Muscle layer of colon (tissue), 2 donors: ENCODE measurements around the gene CYP4F2.
"Not testable (repeated sequence)": the region's sequence is repeated elsewhere in the genome, so short reads cannot be mapped to it uniquely, and the experiment has no call there.

Experiments
- H3K27ac ChIP-seq: one replicate; pipeline ENCODE4 v1.7.0; 2013; ENCODE audit warnings: low read depth, mild to moderate bottlenecking, low read length, moderate library complexity
- H3K27me3 ChIP-seq, 2 donors: one replicate each; pipeline ENCODE4 v1.7.0; 2013; ENCODE audit warnings: low read length in 2 of 2, mild to moderate bottlenecking in 2 of 2; ENCODE audit not compliant: insufficient read depth in 2 of 2, control insufficient read depth in 1 of 2
- H3K36me3 ChIP-seq: one replicate; pipeline ENCODE4 v1.7.0; 2013; ENCODE audit warnings: mild to moderate bottlenecking, low read length; ENCODE audit not compliant: insufficient read depth
- H3K4me1 ChIP-seq: one replicate; pipeline ENCODE4 v1.7.0; 2013; ENCODE audit warnings: mild to moderate bottlenecking, low read length; ENCODE audit not compliant: insufficient read depth
- H3K4me3 ChIP-seq, 2 donors: one replicate each; pipeline ENCODE4 v1.7.0; 2013; ENCODE audit warnings: low read length in 2 of 2, low read depth in 1 of 2, mild to moderate bottlenecking in 1 of 2, moderate library complexity in 1 of 2
- H3K9ac ChIP-seq: one replicate; pipeline ENCODE4 v1.7.0; 2013; ENCODE audit warnings: low read length
- H3K9me3 ChIP-seq: one replicate; pipeline ENCODE4 v1.7.0; 2013; ENCODE audit warnings: mild to moderate bottlenecking, low read length
- donor health status: abdominal sarcoma.
- donor health status: Adenocarcinoma of cecum.

Gene CYP4F2

DNA sequence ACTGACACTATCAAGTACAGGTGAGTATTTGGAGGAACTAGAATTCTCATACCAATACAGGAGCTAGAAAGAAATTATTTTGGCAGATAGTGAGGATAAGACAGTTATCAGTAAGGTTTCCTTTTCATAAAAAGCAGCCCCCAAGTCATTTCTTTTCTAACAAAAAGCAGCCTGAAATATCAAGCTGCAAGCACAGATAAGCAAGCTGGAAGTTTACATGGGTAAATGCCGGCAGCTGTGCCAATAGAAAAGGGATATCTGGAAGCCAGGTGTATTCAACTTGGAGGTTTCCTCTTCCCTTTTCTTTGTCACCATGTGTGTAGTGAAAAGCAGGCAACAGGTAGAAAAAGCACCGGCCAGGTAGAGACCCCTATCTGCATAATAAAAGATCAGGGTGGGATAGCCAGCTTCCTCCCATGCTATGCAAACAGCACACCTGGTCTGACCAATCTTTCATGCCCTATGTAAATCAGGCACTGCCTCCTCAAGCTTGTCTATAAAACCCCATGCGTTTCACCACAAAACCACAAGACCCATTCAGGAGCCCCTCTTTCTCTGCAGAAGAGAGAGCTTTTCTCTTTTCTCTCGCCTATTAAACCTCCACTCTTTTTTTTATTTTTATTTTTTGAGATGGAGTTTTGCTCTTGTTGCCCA is 22.9 kb downstream of the CYP4F2 start:
- peaks cover 0 to 6% of the 10 kb centered on the region in 2 donors for H3K27me3 ChIP-seq
- no peak overlapping the region for H3K27ac ChIP-seq

DNA sequence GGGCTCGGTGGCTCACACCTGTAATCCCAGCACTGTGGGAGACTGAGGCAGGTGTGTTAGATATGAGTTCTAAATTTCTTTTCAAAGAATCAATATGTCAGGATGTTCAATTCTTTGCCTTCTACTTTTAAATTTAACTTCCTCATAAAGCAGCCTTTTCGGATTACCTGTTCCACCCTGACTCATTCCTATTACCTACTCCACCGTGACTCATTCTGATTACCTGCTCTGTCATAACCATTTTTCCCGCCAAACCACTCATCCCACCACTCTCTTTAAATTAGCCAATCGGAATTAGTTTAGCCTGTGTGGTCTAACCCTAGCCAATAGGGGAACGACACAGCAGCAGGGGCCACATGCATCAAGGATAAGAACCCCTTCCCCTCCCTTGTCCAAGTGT is 24.1 kb downstream of the CYP4F2 start:
- H3K27me3 ChIP-seq, H3K9me3 ChIP-seq, H3K4me3 ChIP-seq, H3K9ac ChIP-seq, H3K4me1 ChIP-seq, H3K27ac ChIP-seq, H3K36me3 ChIP-seq: not testable (repeated sequence)

More for the DNA sequence above, 22.9 kb downstream of the CYP4F2 start:
- no peak overlapping the region for H3K4me3 ChIP-seq
- no peaks in the 10 kb centered on the region for H3K36me3 ChIP-seq
- no peaks in the 10 kb centered on the region for H3K9me3 ChIP-seq
- no peaks in the 10 kb centered on the region for H3K4me1 ChIP-seq
- H3K9ac ChIP-seq: no peak overlapping the region

DNA sequence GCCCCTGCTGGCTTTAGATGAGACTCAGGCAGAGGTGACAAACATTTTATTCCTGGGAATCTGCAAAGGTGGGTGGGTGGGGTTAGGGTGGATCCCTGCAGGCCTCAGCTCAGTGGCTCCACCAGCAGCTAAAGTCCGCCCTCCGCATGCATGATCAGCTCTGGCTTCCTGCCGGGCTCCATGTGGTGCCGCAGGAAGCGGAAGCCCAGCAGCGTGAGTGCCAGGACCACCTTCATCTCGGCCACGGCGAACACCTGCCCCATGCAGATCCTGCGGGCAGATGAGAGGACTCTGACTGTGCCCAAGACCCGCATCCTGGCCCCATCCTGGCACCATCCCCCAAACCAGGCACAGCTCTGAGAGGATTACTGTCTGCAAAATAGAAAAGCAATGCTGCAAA is 26.3 kb downstream of the CYP4F2 start:
- H3K9ac ChIP-seq: no peak overlapping the region
- no peaks in the 10 kb centered on the region for H3K9me3 ChIP-seq
- H3K36me3 ChIP-seq: no peaks in the 10 kb centered on the region
- peaks cover 0 to 6% of the 10 kb centered on the region in 2 donors for H3K27me3 ChIP-seq
- H3K4me1 ChIP-seq: no peaks in the 10 kb centered on the region
- H3K4me3 ChIP-seq: no peak overlapping the region
- H3K27ac ChIP-seq: no peak overlapping the region

DNA sequence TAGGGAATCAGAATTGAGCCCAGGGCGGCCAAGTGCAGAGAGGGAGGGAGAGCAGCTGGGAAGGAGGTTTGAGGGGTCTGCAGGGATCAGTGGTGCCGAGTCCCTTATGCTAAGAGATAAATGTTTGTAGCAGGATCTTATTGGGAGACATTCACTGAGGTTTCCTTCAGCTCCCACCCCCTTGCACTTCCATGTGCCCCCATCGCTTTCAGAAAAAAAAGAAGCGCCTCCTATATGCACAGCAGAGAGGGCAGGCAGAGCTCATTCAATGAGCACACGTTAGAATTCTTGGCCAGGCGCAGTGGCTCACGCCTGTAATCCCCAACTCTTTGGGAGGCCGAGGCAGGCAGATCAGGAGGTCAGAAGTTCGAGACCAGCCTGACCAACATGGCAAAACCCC is 28.0 kb downstream of the CYP4F2 start:
- no peak overlapping the region for H3K4me3 ChIP-seq
- no peak overlapping the region for H3K9ac ChIP-seq
- H3K9me3 ChIP-seq: no peaks in the 10 kb centered on the region
- no peaks in the 10 kb centered on the region for H3K4me1 ChIP-seq
- peaks cover 0 to 6% of the 10 kb centered on the region in 2 donors for H3K27me3 ChIP-seq
- H3K27ac ChIP-seq: no peak overlapping the region
- no peaks in the 10 kb centered on the region for H3K36me3 ChIP-seq

DNA sequence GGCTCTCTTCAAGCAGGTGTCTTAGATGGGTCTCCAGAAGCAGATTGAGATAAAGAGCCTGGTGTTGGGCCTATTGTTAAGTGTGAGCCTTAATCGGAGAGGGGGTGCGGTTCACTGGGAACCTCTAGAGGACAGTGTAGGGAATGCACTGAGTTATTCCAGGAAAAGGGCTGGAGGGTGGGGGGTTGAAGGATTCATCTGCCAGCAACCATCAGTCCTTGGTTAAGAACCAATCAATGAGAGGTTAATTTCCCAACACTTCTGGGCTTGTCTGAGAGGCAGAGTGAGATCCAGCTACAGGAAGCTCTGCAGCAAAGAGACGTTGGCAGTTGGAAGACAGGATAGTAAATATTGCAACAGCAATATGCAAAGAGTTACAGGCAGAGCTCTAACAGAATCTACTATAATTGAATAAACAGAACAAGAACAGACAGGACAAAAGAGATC is 28.7 kb downstream of the CYP4F2 start:
- no peak overlapping the region for H3K9ac ChIP-seq
- H3K9me3 ChIP-seq: no peaks in the 10 kb centered on the region
- no peak overlapping the region for H3K27ac ChIP-seq
- H3K27me3 ChIP-seq: peaks cover 0 to 6% of the 10 kb centered on the region in 2 donors
- no peaks in the 10 kb centered on the region for H3K4me1 ChIP-seq
- no peak overlapping the region for H3K4me3 ChIP-seq
- no peaks in the 10 kb centered on the region for H3K36me3 ChIP-seq

DNA sequence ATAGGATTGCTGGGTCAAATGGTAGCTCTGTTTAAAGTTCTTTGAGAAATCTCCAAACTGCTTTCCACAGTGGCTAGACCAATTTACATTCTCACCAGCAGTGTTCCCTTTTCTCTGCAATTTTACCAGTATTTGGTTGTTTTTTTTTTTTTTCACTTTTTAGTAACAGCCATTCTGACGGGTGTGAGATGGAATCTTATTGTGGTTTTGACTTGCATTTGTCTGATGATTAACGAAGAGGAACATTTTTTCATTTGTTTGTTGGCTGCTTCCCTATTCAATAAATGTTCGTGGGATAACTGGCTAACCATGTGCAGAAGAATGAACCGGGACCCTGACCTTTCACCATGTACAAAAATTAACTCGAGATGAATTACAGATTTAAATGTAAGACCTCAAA is 31.2 kb downstream of the CYP4F2 start:
- H3K9ac ChIP-seq: no peak overlapping the region
- no peaks in the 10 kb centered on the region for H3K9me3 ChIP-seq
- H3K27me3 ChIP-seq: peaks cover 0 to 12% of the 10 kb centered on the region in 2 donors
- H3K4me1 ChIP-seq: no peaks in the 10 kb centered on the region
- H3K4me3 ChIP-seq: no peak overlapping the region
- H3K27ac ChIP-seq: no peak overlapping the region
- no peaks in the 10 kb centered on the region for H3K36me3 ChIP-seq

DNA sequence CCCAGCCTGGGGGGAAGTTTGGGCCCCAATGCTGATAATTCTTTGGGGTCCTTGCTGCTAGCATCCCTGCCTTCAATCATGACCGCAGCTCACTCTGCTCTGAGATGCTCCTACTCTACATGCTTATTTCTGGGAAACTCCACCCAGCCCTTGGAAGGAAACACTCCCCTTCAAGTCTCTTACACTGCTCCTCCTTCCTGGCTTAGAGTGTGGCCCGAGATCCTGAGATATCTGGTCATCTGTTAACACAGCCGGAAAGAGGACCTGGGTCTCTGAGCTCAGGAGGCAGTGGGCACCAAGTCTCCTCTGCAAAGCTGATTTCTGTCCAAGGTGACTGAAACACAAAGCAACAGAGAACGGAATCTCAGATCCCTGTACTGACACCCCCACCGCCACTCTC is 33.0 kb downstream of the CYP4F2 start:
- Histone ChIP-seq H3K9me3 (no peaks in the 10 kb centered on the region), H3K27ac (no peak overlapping the region)

DNA sequence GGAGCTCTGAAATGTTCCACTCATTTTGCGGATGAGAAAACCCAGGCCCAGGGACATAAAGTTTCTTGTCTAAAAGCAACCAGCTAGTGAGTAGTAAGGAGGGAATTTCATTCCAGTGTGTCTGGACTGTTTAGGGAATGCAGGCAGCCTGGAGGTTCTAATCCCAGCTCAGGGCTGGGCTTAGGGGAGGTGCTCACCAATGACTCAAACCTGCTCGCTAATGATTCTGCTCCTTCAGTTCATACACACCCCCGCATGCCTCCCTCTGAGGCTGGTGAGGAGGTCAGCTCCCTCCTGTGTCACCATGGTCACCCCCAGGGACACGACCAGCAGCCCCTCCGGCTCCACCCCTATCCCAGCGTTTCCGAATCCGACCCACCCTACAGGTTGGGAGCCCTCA is 34.6 kb downstream of the CYP4F2 start:
- no peak overlapping the region for H3K4me3 ChIP-seq
- peaks cover 0 to 6% of the 10 kb centered on the region in 2 donors for H3K27me3 ChIP-seq
- no peaks in the 10 kb centered on the region for H3K36me3 ChIP-seq
- no peaks in the 10 kb centered on the region for H3K9me3 ChIP-seq
- H3K4me1 ChIP-seq: no peaks in the 10 kb centered on the region
- H3K9ac ChIP-seq: no peak overlapping the region
- H3K27ac ChIP-seq: no peak overlapping the region

More for the DNA sequence above, 33.0 kb downstream of the CYP4F2 start:
- no peaks in the 10 kb centered on the region for H3K4me1 ChIP-seq
- no peak overlapping the region for H3K4me3 ChIP-seq
- H3K36me3 ChIP-seq: no peaks in the 10 kb centered on the region
- peaks cover 0 to 6% of the 10 kb centered on the region in 2 donors for H3K27me3 ChIP-seq
- no peak overlapping the region for H3K9ac ChIP-seq

DNA sequence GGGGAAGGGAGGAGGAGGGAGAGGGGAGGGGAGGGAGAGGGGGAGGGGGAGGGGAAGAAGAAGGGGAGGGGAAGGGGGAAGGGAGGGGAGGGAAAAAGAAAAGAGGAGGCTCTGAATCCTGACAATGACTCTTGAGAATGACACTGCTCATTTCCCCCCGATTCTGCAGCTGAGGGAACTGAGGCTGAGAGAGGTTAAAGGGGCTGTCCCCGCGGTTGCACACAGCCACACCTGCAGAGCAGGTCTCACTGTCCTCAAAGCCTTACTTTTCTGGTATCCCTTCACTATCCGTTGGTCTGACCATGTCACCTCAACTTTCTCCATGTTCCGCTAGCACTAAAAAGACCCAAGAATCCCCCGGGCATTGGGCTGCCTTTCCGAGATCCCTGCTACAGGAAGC is 35.4 kb downstream of the CYP4F2 start:
- H3K4me3 ChIP-seq: no peak overlapping the region
- H3K36me3 ChIP-seq: no peaks in the 10 kb centered on the region
- H3K27ac ChIP-seq: no peak overlapping the region
- no peaks in the 10 kb centered on the region for H3K4me1 ChIP-seq
- peaks cover 0 to 6% of the 10 kb centered on the region in 2 donors for H3K27me3 ChIP-seq
- no peaks in the 10 kb centered on the region for H3K9me3 ChIP-seq
- H3K9ac ChIP-seq: no peak overlapping the region

DNA sequence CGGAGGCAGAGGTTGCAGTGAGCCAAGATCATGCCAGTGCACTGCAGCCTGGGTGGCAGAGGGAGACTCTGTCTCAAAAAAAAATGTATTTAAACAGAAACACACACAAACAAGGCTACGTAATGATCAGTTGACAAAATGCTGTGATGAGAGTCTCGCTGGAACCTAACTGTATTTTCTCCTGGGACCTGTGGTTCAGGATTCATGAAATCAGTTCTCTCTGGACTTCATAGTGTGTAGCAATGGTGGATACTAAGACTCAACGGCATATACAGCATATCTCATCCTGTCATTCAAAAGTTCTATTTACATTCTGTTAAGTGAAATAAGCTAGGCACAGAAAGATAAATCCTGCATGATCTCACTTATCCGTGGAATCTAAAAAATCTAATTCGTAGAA is 37.4 kb downstream of the CYP4F2 start:
- H3K27ac ChIP-seq: no peak overlapping the region
- peaks cover 0 to 6% of the 10 kb centered on the region in 2 donors for H3K27me3 ChIP-seq
- H3K9ac ChIP-seq: no peak overlapping the region
- no peaks in the 10 kb centered on the region for H3K4me1 ChIP-seq
- no peak overlapping the region for H3K4me3 ChIP-seq
- no peaks in the 10 kb centered on the region for H3K36me3 ChIP-seq
- H3K9me3 ChIP-seq: no peaks in the 10 kb centered on the region

DNA sequence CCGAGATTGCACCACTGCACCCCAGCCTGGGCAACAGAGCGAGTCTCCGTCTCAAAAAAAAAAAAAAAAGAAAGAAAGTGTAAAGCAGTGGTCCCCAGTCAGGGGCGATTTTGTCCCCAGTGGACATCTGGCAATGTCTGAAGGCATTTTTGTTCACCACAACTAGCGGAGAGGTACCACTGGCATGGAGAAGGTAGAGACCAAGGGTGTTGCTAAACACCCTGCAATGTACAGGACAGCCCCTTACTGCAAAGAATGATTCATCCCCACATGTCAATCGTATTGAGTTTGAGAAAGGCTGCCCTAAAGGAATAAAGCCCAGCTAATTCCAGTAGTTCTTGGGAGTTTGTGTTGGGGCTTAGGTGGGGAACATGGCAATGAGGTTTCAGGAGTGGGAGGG is 38.7 kb downstream of the CYP4F2 start:
- peaks cover 0 to 6% of the 10 kb centered on the region in 2 donors for H3K27me3 ChIP-seq
- no peak overlapping the region for H3K27ac ChIP-seq
- no peak overlapping the region for H3K9ac ChIP-seq
- H3K36me3 ChIP-seq: no peaks in the 10 kb centered on the region
- no peaks in the 10 kb centered on the region for H3K4me1 ChIP-seq
- H3K9me3 ChIP-seq: no peaks in the 10 kb centered on the region
- no peak overlapping the region for H3K4me3 ChIP-seq

DNA sequence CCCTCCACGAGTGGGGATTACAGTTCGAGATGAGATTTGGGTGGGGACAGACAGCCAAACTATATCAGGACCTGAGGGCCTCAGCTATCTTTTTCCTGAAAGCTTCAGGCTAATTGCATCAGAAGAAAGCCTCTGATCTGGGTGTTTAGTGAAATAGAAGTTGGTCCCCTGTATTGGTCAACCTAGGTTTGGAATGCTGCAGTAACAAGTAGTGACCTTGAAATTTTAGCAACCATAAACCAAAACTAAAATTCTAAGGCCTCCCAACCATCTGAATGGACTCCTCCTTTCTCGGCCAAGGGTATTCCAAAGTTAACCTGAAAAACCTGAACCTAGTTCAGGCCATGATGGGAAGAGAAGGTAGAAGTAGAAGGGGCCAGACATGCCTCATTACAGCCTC is 47.5 kb downstream of the CYP4F2 start:
- Histone ChIP-seq H3K27ac (no peak overlapping the region), H3K4me1 (no peaks in the 10 kb centered on the region), H3K27me3 (no peaks in the 10 kb centered on the region), H3K4me3 (no peak overlapping the region), H3K9ac (no peak overlapping the region), H3K9me3 (no peaks in the 10 kb centered on the region), H3K36me3 (no peaks in the 10 kb centered on the region)
